OCI-LY1 (cell line): Measurements from ENCODE around the gene CDH20.

Source experiments
- H2AFZ ChIP-seq: fragments of 200-600 bp; sonication (generic), shearing (Covaris generic); 2 replicates; pipeline ENCODE4 v1.6.0; 2014; ENCODE audit warnings: antibody characterized with exemption, mild to moderate bottlenecking, low read length
- H3F3A ChIP-seq: fragments of 200-600 bp; sonication (generic), shearing (Covaris generic); 2 replicates; pipeline ENCODE4 v1.6.0; 2014; ENCODE audit warnings: mild to moderate bottlenecking, antibody characterized with exemption, low read length, moderate library complexity; ENCODE audit not compliant: insufficient read depth
- H3K27ac ChIP-seq: fragments of 200-600 bp; sonication (generic); 2 replicates; pipeline ENCODE4 v1.5.1; 2014; ENCODE audit warnings: low read length, mixed run types, mild to moderate bottlenecking, low read depth; ENCODE audit not compliant: poor library complexity, severe bottlenecking
- H3K27me3 ChIP-seq: fragments of 200-600 bp; sonication (generic); 2 replicates; pipeline ENCODE4 v1.6.0; 2014; ENCODE audit warnings: antibody characterized with exemption, mild to moderate bottlenecking, low read length, moderate library complexity; ENCODE audit not compliant: insufficient read depth
- H3K36me3 ChIP-seq: fragments of 200-600 bp; sonication (generic); 2 replicates; pipeline ENCODE4 v1.6.1; 2014; ENCODE audit warnings: mild to moderate bottlenecking, antibody characterized with exemption, low read length, moderate library complexity, mixed read lengths; ENCODE audit not compliant: insufficient read depth
- H3K4me1 ChIP-seq: fragments of 200-600 bp; sonication (generic); 2 replicates; pipeline ENCODE4 v1.5.1; 2014; ENCODE audit warnings: mild to moderate bottlenecking, low read length, moderate library complexity; ENCODE audit not compliant: insufficient read depth, severe bottlenecking
- H3K4me2 ChIP-seq: fragments of 200-600 bp; sonication (generic), shearing (Covaris generic); 2 replicates; pipeline ENCODE4 v1.6.1; 2014; ENCODE audit warnings: low read length
- H3K4me3 ChIP-seq: fragments of 200-600 bp; sonication (generic); 2 replicates; pipeline ENCODE4 v1.5.1; 2014; ENCODE audit warnings: low read length, low read depth, mild to moderate bottlenecking, mixed read lengths; ENCODE audit not compliant: poor library complexity, severe bottlenecking
- H3K79me2 ChIP-seq: fragments of 200-600 bp; shearing (Covaris generic); 2 replicates; pipeline ENCODE4 v1.6.1; 2016; ENCODE audit warnings: mixed run types, low read length, mixed read lengths; ENCODE audit not compliant: insufficient read depth
- H3K9ac ChIP-seq: fragments of 200-600 bp; sonication (generic), shearing (Covaris generic); 2 replicates; pipeline ENCODE4 v1.6.1; 2014; ENCODE audit warnings: mild to moderate bottlenecking, low read length, mixed read lengths
- H3K9me2 ChIP-seq: fragments of 200-600 bp; sonication (generic), shearing (Covaris generic); 2 replicates; pipeline ENCODE4 v1.6.1; 2014; ENCODE audit warnings: low read depth, mild to moderate bottlenecking, low read length, mixed read lengths
- H3K9me3 ChIP-seq: fragments of 200-600 bp; shearing (Covaris generic); 2 replicates; pipeline ENCODE4 v1.6.1; 2014; ENCODE audit warnings: low read length, mixed read lengths
- H4K20me1 ChIP-seq: fragments of 200-600 bp; sonication (generic), shearing (Covaris generic); 2 replicates; pipeline ENCODE4 v1.6.0; 2016; ENCODE audit warnings: mild to moderate bottlenecking, low read length; ENCODE audit not compliant: insufficient read depth
- CTCF ChIP-seq: fragments of 200-600 bp; sonication (generic), shearing (Covaris generic); IDR thresholded peaks from 2 replicates; pipeline ENCODE4 v1.5.1; 2017; ENCODE audit warnings: mild to moderate bottlenecking, antibody characterized with exemption, low read length, moderate library complexity, mixed read lengths
- EZH2 ChIP-seq: fragments of 200-600 bp; sonication (generic), shearing (Covaris generic); IDR thresholded peaks from 2 replicates; pipeline ENCODE4 v1.8.0; 2017; ENCODE audit warnings: borderline replicate concordance, mixed run types, mild to moderate bottlenecking, antibody characterized with exemption, low read length, moderate library complexity, mixed read lengths

CDH20 gene

DNA sequence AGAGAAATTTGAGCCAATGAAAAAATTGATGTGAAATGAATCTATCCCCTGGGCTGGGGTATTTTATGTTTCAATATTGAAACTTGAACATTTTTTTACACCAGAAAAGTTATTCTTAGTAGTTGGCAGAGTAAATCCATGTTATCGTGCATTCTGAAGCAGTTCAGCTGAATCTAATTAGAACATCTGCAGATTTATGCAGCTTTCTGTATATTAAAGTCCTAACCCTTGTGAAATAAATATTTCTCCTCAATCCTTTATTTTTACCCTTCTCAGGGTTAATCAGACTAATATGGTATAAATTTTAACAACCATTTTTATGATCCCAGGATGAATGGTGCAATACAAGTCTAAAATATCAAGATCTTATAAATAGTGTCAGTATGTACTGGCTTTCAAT lies 69.5 kb downstream of the CDH20 start:
- no peak overlapping the region for H3K9ac ChIP-seq

GRCh38 chr18:61413396-61413795 lies 80.2 kb downstream of the CDH20 start:
- Histone ChIP-seq H3F3A (no peaks in the 10 kb centered on the region), H3K79me2 (no peaks in the 10 kb centered on the region), H3K9ac (no peak overlapping the region), H4K20me1 (no peaks in the 10 kb centered on the region), H3K27ac (no peak overlapping the region), H3K4me2 (no peak overlapping the region), H3K27me3 (no peaks in the 10 kb centered on the region), H3K4me1 (no peaks in the 10 kb centered on the region), H3K4me3 (no peak overlapping the region), H3K9me2 (no peaks in the 10 kb centered on the region), H3K9me3 (no peaks in the 10 kb centered on the region), H2AFZ (no peak overlapping the region), H3K36me3 (no peaks in the 10 kb centered on the region)
- TF ChIP-seq EZH2 (no peak), CTCF (no peak)

More for the DNA sequence above, 69.5 kb downstream of the CDH20 start:
- Histone ChIP-seq H3K4me1 (no peaks in the 10 kb centered on the region), H4K20me1 (no peaks in the 10 kb centered on the region), H3K9me3 (no peaks in the 10 kb centered on the region), H3K9me2 (no peaks in the 10 kb centered on the region), H3K4me2 (no peak overlapping the region), H3K27me3 (no peaks in the 10 kb centered on the region), H3K27ac (no peak overlapping the region), H2AFZ (no peak overlapping the region), H3K79me2 (no peaks in the 10 kb centered on the region), H3F3A (no peaks in the 10 kb centered on the region), H3K4me3 (no peak overlapping the region), H3K36me3 (no peaks in the 10 kb centered on the region)
- TF ChIP-seq CTCF: no peak
- no peak for TF ChIP-seq EZH2

DNA sequence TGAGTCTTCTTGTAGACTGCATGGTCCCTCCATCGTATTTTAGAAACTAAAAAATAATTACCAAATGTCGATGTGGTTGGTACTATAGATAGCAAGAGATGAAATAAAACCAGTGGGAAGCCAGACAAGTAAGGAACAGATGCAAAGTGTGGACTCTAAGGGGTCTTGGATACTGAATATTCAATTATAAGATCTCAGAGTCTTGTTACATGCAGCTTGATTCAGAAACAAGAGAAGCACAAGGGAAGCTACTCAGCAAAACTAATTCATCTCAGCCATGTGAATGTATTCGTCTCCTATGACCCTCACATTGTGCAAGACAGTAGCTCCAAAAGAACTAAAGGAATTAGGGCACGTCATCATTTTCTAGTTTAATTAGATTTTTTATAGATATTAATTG lies 80.9 kb downstream of the CDH20 start:
- no peak for TF ChIP-seq CTCF
- TF ChIP-seq EZH2: no peak
- no peaks in the 10 kb centered on the region for H3K9me3 ChIP-seq
- no peak overlapping the region for H3K4me2 ChIP-seq
- no peaks in the 10 kb centered on the region for H3K79me2 ChIP-seq
- H3K9ac ChIP-seq: no peak overlapping the region
- H4K20me1 ChIP-seq: no peaks in the 10 kb centered on the region
- no peaks in the 10 kb centered on the region for H3K27me3 ChIP-seq
- no peaks in the 10 kb centered on the region for H3F3A ChIP-seq
- no peak overlapping the region for H3K27ac ChIP-seq
- H3K4me1 ChIP-seq: no peaks in the 10 kb centered on the region
- H3K4me3 ChIP-seq: no peak overlapping the region
- H2AFZ ChIP-seq: no peak overlapping the region
- H3K36me3 ChIP-seq: no peaks in the 10 kb centered on the region
- no peaks in the 10 kb centered on the region for H3K9me2 ChIP-seq
